H7 (cell line): ENCODE results near the gene MSI2. TPM values are rescaled to one million over a fixed set of nuclear protein-coding genes. Genes with fewer than 3 reads are reported as not detected.
A peak's percentile ranks its signal among the peaks of the same experiment; 100 is the strongest.

Experiments
- DNase-seq: peaks from one replicate; pipeline ENCODE4 v3.0.0; 2012
- H3K27me3 ChIP-seq: 2 replicates; pipeline ENCODE4 v1.6.0; 2011; ENCODE audit warnings: mild to moderate bottlenecking, low read length; ENCODE audit not compliant: control insufficient read depth, insufficient read depth
- H3K36me3 ChIP-seq: replicated peaks from 2 replicates; pipeline ENCODE4 v1.5.1; 2011; ENCODE audit warnings: low read length; ENCODE audit not compliant: control insufficient read depth, insufficient read depth
- H3K4me3 ChIP-seq: 2 replicates; pipeline ENCODE4 v1.5.1; 2011; ENCODE audit warnings: low read depth, mild to moderate bottlenecking, control low read depth, low read length, moderate library complexity; ENCODE audit not compliant: insufficient read depth
- total RNA-seq: library from RNA; depleted of rRNA; stranded (reverse); fragments of >200 nt; shearing (Covaris generic); gene quantifications from 2 replicates; pipeline ENCODE4 v1.2.3, GENCODE V29; 2014

Gene MSI2
- total RNA-seq, 1 experiment from 2014 or later = 31.0 TPM

DNA sequence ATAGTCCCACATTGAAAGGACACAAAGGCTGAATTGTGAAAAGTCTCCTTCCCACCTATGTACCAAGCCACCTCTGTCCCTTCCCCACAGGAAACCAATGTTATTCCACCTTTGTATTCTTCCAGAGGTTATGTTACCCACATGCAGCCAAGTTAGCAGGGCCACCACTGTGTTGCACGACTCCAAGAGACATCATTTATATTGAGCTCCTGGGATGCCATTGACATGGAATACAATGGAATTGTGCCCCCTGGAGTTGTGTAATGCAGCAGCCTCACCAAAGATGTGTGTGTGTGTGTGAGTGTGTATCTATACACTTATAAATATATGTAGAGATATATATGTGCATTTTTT is 21.6 kb upstream of the MSI2 start:
- Histone ChIP-seq H3K27me3 (no peaks in the 10 kb centered on the region), H3K36me3 (no peaks in the 10 kb centered on the region), H3K4me3 (no peak overlapping the region)
- DNase-seq = peak; percentile 55

- Histone ChIP-seq H3K36me3 (no peaks in the 10 kb centered on the region), H3K4me3 (no peak overlapping the region), H3K27me3 (no peaks in the 10 kb centered on the region)
- peak; percentile 43 for DNase-seq
Measured at GRCh38 chr17:57235124-57235523, 21.2 kb upstream of the MSI2 start.

GRCh38 chr17:57236686-57237299 is 19.5 kb upstream of the MSI2 start:
- H3K4me3 ChIP-seq = no peak overlapping the region
- H3K36me3 ChIP-seq = no peaks in the 10 kb centered on the region
- H3K27me3 ChIP-seq = no peaks in the 10 kb centered on the region
- DNase-seq = no peak

GRCh38 chr17:57240648-57241047 is 15.7 kb upstream of the MSI2 start:
- DNase-seq = no peak
- H3K27me3 ChIP-seq = no peaks in the 10 kb centered on the region
- H3K36me3 ChIP-seq = no peaks in the 10 kb centered on the region
- H3K4me3 ChIP-seq = no peak overlapping the region

DNA sequence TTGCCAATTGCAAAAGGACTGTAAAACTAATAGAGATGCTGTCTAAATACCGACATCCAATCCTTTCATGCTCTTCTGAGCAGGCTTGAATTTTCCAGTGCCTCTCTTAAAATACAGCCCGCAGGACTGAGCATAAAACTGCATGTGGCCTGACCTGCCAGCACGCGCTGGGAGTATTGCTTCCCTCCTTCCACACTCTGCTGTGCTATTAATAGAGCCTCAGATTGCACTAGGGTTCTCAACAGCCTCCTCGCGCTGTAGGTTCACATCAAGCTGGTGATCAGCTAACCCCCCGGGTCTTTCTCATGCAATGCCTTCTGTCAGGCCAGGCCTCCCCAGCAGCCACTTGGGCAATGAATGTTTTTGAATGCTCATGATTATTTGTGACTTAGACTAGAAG is 14.2 kb upstream of the MSI2 start:
- Histone ChIP-seq H3K4me3 (no peak overlapping the region), H3K36me3 (no peaks in the 10 kb centered on the region), H3K27me3 (no peaks in the 10 kb centered on the region)
- DNase-seq = no peak

DNA sequence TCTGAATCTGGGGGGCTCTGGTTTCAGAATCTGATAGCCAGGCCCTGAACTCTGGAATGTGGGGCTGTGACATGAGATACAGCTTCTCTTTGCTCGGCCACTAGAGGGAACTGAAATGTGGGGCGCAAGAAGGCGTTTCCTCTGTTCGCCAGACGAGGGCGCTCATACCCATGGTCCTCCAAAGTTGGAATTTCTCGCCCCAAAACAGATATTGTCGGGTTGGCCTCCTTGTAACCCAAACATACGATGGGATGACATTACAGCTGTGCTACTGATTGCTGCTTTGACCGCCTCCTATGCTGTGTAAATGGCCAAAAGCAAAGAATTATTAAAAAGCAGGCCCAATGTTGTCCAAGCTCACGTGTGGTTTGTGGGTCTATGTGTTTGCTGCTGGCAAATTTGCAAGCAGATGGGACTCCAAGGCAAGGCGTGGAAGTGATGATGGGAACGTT is 13.1 kb upstream of the MSI2 start:
- no peak overlapping the region for H3K4me3 ChIP-seq
- no peaks in the 10 kb centered on the region for H3K27me3 ChIP-seq
- DNase-seq = peak; percentile 84
- no peaks in the 10 kb centered on the region for H3K36me3 ChIP-seq

DNA sequence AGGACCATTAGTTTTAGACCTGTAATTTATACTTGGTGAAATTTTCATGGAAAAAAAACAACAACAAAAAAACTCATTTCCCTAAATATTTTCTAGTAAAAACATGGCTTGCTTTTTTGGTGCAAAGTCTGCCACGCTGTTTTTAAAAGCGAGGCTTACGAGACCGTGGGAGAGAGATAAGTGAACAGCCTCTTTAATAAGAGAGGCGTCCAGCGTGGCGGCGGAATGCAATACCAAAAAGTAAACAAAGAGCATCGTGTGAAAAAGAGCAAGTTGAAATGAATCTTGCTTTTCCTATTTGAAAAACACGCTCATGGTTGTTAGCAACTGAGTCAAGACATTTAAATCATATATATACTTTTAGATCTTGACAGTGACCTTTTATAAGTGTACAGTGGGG is 10.5 kb upstream of the MSI2 start:
- Histone ChIP-seq H3K27me3 (no peaks in the 10 kb centered on the region), H3K4me3 (no peak overlapping the region), H3K36me3 (no peaks in the 10 kb centered on the region)
- no peak for DNase-seq

DNA sequence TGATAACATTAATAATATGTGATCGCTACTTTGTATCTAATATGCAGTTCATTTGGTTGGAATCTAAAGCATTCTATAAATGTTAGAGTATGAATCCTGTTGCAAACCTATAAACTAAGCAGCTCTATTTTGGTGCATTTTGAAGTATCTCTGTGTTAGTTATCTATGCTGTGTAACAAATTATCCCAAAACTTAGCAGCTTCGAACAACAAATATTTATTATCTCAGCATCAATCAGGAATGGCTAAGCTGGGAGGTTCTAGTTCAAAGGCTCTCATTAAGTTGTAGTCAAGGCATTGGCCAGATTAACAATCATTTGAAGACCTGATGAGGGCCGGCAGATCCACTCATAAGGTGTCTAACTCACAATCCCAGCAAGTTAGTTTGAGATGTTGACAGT is 10.1 kb upstream of the MSI2 start:
- Histone ChIP-seq H3K27me3 (no peaks in the 10 kb centered on the region), H3K4me3 (no peak overlapping the region), H3K36me3 (no peaks in the 10 kb centered on the region)
- no peak for DNase-seq

DNA sequence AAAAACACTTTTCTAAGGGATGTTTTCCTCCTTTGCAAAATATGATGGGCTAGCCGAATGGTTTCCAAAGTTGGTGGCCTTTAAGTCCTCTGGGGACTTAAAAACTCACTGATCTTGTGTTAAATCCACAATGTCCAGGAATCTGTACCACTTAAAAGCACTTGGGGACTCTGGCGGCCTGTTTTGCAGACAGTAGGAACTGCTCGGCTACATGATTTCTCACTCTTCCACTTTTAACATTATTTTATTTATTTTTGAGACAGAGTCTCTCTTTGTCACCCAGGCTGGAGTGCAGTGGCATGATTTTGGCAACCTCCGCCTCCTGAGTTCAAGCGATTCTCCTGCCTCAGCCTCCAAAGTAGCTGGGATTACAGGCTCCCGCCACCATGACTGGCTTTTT is 9.1 kb upstream of the MSI2 start:
- Histone ChIP-seq H3K36me3 (no peaks in the 10 kb centered on the region), H3K27me3 (no peaks in the 10 kb centered on the region), H3K4me3 (no peak overlapping the region)
- DNase-seq = no peak

GRCh38 chr17:57247913-57248312 is 8.4 kb upstream of the MSI2 start:
- H3K4me3 ChIP-seq = no peak overlapping the region
- no peak for DNase-seq
- no peaks in the 10 kb centered on the region for H3K36me3 ChIP-seq
- no peaks in the 10 kb centered on the region for H3K27me3 ChIP-seq

- Histone ChIP-seq H3K4me3 (no peak overlapping the region), H3K36me3 (no peaks in the 10 kb centered on the region), H3K27me3 (no peaks in the 10 kb centered on the region)
- DNase-seq = no peak
Measured at GRCh38 chr17:57249520-57249919, 6.8 kb upstream of the MSI2 start.

DNA sequence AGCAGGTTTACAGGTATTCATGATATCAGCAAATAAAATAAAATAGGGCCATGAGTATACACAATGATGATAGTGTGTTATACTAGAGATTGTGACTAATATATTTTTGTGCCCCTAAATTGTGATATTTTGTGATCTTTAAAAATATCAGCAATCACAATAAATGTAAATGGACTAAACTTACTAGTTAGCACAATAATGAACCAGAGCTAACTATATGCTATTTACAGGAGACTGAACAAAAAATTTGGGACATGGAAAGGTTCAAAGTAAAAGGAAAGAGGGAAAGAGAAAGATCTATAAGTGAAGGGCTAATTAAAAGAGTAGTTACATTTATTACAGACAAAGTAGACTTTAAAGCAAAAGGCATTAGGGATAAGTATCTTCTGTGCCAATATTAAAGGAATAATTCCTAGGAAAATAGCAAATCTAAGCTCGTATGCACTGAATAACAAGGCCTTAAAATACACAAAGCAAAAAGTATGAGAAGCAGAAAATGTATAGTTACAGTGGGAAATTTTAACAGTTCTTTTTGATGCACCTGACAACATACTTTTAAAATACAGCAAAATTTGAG is 5.0 kb upstream of the MSI2 start:
- no peaks in the 10 kb centered on the region for H3K36me3 ChIP-seq
- no peak overlapping the region for H3K4me3 ChIP-seq
- H3K27me3 ChIP-seq = peaks cover 11% of the 10 kb centered on the region
- DNase-seq = no peak

GRCh38 chr17:57253362-57254065 is 2.8 kb upstream of the MSI2 start:
- Histone ChIP-seq H3K4me3 (no peak overlapping the region), H3K27me3 (peaks cover 13% of the 10 kb centered on the region)
- DNase-seq = no peak

GRCh38 chr17:57255182-57255775 is 1.0 kb upstream of the MSI2 start:
- no peaks in the 10 kb centered on the region for H3K36me3 ChIP-seq
- H3K4me3 ChIP-seq = peak overlapping the region; percentile 66
- DNase-seq = no peak
- H3K27me3 ChIP-seq = peaks cover 19% of the 10 kb centered on the region

More at GRCh38 chr17:57253362-57254065, 2.8 kb upstream of the MSI2 start:
- no peaks in the 10 kb centered on the region for H3K36me3 ChIP-seq

DNA sequence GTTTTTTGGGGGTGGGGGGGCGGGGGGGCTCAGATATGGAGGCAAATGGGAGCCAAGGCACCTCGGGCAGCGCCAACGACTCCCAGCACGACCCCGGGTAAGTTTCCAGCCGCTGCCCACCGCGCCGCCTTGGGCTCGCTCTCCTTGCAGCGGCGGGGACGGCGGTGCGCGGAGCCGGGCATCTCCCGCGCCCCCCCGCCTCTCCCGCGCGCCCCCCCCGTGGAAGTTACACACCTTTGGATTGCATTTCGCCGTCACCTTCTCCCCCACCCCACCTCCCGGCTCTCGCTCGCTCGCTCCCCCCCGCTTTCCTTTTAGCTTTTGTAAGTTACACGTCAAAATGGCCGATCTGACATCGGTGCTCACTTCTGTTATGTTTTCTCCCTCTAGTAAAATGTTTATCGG is 387 bp downstream of the MSI2 start:
- Histone ChIP-seq H3K36me3 (no peaks in the 10 kb centered on the region), H3K4me3 (peak overlapping the region; percentile 64), H3K27me3 (peaks cover 19% of the 10 kb centered on the region)
- no peak for DNase-seq
